Vagina (tissue), 2 donors: ENCODE measurements around the gene TBCD. TPM values are rescaled to one million over a fixed set of nuclear protein-coding genes. Genes with fewer than 3 reads are reported as not detected.

ENCODE experiments used
- DNase-seq, 2 donors: peaks; one replicate each; pipeline ENCODE4 v3.0.0-alpha.2; 2017; ENCODE audit errors: extremely low spot score in 2 of 2
- H3K27ac ChIP-seq: fragments of 200-600 bp; sonication (generic); one replicate; pipeline ENCODE4 v1.5.1; 2019
- H3K27me3 ChIP-seq: fragments of 200-600 bp; sonication (generic); one replicate; pipeline ENCODE4 v1.5.1; 2019
- H3K36me3 ChIP-seq, 2 donors: fragments of 200-600 bp; sonication (generic); one replicate each; pipeline ENCODE4 v1.5.1; 2017 to 2019
- H3K4me1 ChIP-seq: fragments of 200-600 bp; sonication (generic); one replicate; pipeline ENCODE4 v1.5.1; 2019
- H3K4me3 ChIP-seq, 2 donors: fragments of 200-600 bp; sonication (generic); 1 replicate in 1 of 2; 2 replicates in 1 of 2; pipeline ENCODE4 v1.5.1; 2016 to 2019
- H3K9me3 ChIP-seq: fragments of 200-600 bp; sonication (generic); one replicate; pipeline ENCODE4 v1.5.1; 2019
- POLR2A ChIP-seq, 2 donors: fragments of 450-650 bp; IDR thresholded peaks; one replicate each; pipeline ENCODE4 v1.6.1; 2017; ENCODE audit warnings: antibody characterized with exemption in 2 of 2, mild to moderate bottlenecking in 2 of 2, moderate library complexity in 2 of 2
- POLR2AphosphoS5 ChIP-seq, 2 donors: sonication (generic); formaldehyde crosslinking; IDR thresholded peaks; one replicate each; pipeline ENCODE4 v1.9.0; 2017; ENCODE audit warnings: antibody characterized with exemption in 2 of 2, mild to moderate bottlenecking in 2 of 2, low read depth in 1 of 2; ENCODE audit not compliant: insufficient read depth in 1 of 2
- intact Hi-C: fragments of 100-400 bp; cut with DNase I; formaldehyde crosslinking; loops from one replicate; pipeline ENCODE4 v1.15.1; 2023
- total RNA-seq: library from RNA; depleted of rRNA; stranded (reverse); fragments of >200 nt; gene quantifications from one replicate; pipeline ENCODE4 v1.2.3, GENCODE V29; 2016
- TF ChIP-seq, protein P1 (sequence below), 3 experiments: fragments of 450-650 bp in 2 of 3; fragments of 200-600 bp in 1 of 3; sonication (generic) in 1 of 3; IDR thresholded peaks; one replicate each; pipeline ENCODE4 v1.5.1; 2017 to 2019; ENCODE audit warnings: antibody characterized with exemption in 3 of 3, mild to moderate bottlenecking in 2 of 3, moderate library complexity in 2 of 3

Gene TBCD
- total RNA-seq, 1 donor from 2014 or later, result 79.3 TPM

- H3K27me3 ChIP-seq, result no peaks in the 10 kb centered on the region
- no peaks in the 10 kb centered on the region for H3K9me3 ChIP-seq
- no peak overlapping the region for H3K27ac ChIP-seq
- DNase-seq, result no peak
- TF ChIP-seq, protein P1, sequence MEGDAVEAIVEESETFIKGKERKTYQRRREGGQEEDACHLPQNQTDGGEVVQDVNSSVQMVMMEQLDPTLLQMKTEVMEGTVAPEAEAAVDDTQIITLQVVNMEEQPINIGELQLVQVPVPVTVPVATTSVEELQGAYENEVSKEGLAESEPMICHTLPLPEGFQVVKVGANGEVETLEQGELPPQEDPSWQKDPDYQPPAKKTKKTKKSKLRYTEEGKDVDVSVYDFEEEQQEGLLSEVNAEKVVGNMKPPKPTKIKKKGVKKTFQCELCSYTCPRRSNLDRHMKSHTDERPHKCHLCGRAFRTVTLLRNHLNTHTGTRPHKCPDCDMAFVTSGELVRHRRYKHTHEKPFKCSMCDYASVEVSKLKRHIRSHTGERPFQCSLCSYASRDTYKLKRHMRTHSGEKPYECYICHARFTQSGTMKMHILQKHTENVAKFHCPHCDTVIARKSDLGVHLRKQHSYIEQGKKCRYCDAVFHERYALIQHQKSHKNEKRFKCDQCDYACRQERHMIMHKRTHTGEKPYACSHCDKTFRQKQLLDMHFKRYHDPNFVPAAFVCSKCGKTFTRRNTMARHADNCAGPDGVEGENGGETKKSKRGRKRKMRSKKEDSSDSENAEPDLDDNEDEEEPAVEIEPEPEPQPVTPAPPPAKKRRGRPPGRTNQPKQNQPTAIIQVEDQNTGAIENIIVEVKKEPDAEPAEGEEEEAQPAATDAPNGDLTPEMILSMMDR (IDR thresholded peaks at IDR 0.05), result no peak
- no peak for TF ChIP-seq POLR2A (IDR thresholded peaks at IDR 0.05)
- H3K4me1 ChIP-seq, result no peaks in the 10 kb centered on the region
- peaks cover 0 to 87% of the 10 kb centered on the region in 2 donors for H3K36me3 ChIP-seq
- intact Hi-C loops, result no loop called here
- no peak overlapping the region for H3K4me3 ChIP-seq
Measured at GRCh38 chr17:82929676-82930042, 177.8 kb downstream of the TBCD start.

DNA sequence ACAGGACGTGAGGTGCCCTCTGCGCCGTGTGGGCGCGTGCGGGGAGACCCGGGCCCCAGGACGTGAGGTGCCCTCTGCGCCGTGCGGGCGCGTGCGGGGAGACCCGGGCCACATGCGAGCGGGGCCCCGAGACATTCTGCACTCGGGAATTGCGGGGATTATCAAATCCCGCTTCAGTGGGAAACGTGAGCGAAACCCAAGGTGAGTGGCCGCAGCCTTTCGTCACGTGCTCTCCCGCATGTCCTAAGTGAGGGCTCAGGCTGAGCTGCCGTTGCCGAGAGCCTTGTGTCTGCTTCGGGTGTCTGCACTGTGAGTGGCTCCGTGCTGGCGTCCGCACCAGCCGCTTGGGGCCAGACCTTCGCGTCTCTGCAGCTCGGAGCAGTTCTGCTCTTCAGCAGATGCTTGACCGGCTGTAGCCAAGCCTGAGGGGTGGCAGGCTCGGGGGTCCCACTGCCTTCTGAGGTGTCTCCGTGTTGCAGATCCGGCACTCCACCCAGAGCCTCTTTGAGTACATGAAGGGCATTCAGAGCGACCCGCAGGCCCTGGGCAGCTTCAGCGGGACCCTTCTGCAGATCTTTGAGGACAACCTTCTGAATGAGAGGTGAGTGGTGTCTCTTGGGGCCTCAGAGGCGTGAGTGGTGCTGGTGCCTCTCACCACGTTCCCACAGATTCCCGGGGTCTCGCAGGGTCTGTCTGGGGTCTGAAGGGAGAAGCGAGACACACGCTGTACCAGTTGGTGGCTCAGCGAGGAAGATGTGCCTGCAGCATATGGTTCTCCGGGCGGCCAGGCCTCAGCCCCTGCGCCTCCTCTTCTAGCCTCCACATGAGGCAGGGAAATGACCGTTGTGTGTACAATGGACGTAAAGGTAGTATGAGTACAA, 178.4 kb downstream of the TBCD start:
- H3K27ac ChIP-seq, result no peak overlapping the region
- TF ChIP-seq, protein P1 (IDR thresholded peaks at IDR 0.05), result no peak
- TF ChIP-seq POLR2AphosphoS5 (IDR thresholded peaks at IDR 0.05; ENCODE audit: insufficient read depth in 1 of 2, low read depth in 1 of 2) (no peak), POLR2A (IDR thresholded peaks at IDR 0.05) (no peak)
- DNase-seq, result no peak
- H3K4me1 ChIP-seq, result no peaks in the 10 kb centered on the region
- intact Hi-C loops, result no loop called here
- H3K36me3 ChIP-seq, result peaks cover 0 to 83% of the 10 kb centered on the region in 2 donors
- H3K27me3 ChIP-seq, result no peaks in the 10 kb centered on the region
- H3K4me3 ChIP-seq, result no peak overlapping the region
- H3K9me3 ChIP-seq, result no peaks in the 10 kb centered on the region

- H3K4me1 ChIP-seq, result no peaks in the 10 kb centered on the region
- H3K9me3 ChIP-seq, result no peaks in the 10 kb centered on the region
- H3K36me3 ChIP-seq, result peaks cover 0 to 89% of the 10 kb centered on the region in 2 donors
- intact Hi-C loops, result no loop called here
- no peaks in the 10 kb centered on the region for H3K27me3 ChIP-seq
- no peak overlapping the region for H3K4me3 ChIP-seq
- TF ChIP-seq, protein P1 (IDR thresholded peaks at IDR 0.05), result no peak
- TF ChIP-seq POLR2A (IDR thresholded peaks at IDR 0.05) (no peak), POLR2AphosphoS5 (IDR thresholded peaks at IDR 0.05; ENCODE audit: insufficient read depth in 1 of 2, low read depth in 1 of 2) (no peak)
- no peak for DNase-seq
- peak overlapping the region; percentile 54 for H3K27ac ChIP-seq
Measured at GRCh38 chr17:82930924-82931698, 179.2 kb downstream of the TBCD start.

GRCh38 chr17:82931699-82932517, 180.0 kb downstream of the TBCD start:
- TF ChIP-seq POLR2AphosphoS5 (IDR thresholded peaks at IDR 0.05; ENCODE audit: insufficient read depth in 1 of 2, low read depth in 1 of 2), result no peak
- TF ChIP-seq, protein P1 (IDR thresholded peaks at IDR 0.05), result no peak
- no peak overlapping the region for H3K4me3 ChIP-seq
- intact Hi-C loops, result no loop called here
- DNase-seq, result no peak
- H3K27me3 ChIP-seq, result no peaks in the 10 kb centered on the region
- H3K9me3 ChIP-seq, result no peaks in the 10 kb centered on the region
- H3K4me1 ChIP-seq, result no peaks in the 10 kb centered on the region
- peaks cover 0 to 86% of the 10 kb centered on the region in 2 donors for H3K36me3 ChIP-seq
- peak overlapping the region; percentile 54 for H3K27ac ChIP-seq
